NCI-H1105 (cell line): ENCODE measurements around the gene PHF12.

Source experiments
- DNase-seq: peaks from one replicate; lab custom pipeline; 2025; lab: John Stamatoyannopoulos, UW

PHF12 gene

GRCh38 chr17:28975031-28975430, 23.7 kb upstream of the PHF12 start:
- no peak for DNase-seq

GRCh38 chr17:28974451-28974850, 23.1 kb upstream of the PHF12 start:
- no peak for DNase-seq

- DNase-seq, result peak; percentile 33
Measured at GRCh38 chr17:28973425-28973824, 22.1 kb upstream of the PHF12 start.

- no peak for DNase-seq
Measured at GRCh38 chr17:28972437-28972836, 21.1 kb upstream of the PHF12 start.

GRCh38 chr17:28970879-28971278, 19.6 kb upstream of the PHF12 start:
- no peak for DNase-seq

- DNase-seq, result no peak
Measured at GRCh38 chr17:28969706-28970393, 18.5 kb upstream of the PHF12 start.

- no peak for DNase-seq
Measured at GRCh38 chr17:28968914-28969295, 17.6 kb upstream of the PHF12 start.

- peak; percentile 24 for DNase-seq
Measured at GRCh38 chr17:28968231-28968913, 17.1 kb upstream of the PHF12 start.

GRCh38 chr17:28967221-28968135, 16.2 kb upstream of the PHF12 start:
- DNase-seq, result no peak

- DNase-seq, result no peak
Measured at GRCh38 chr17:28963841-28964240, 12.5 kb upstream of the PHF12 start.

GRCh38 chr17:28963055-28963611, 11.8 kb upstream of the PHF12 start:
- no peak for DNase-seq

GRCh38 chr17:28961391-28961790, 10.1 kb upstream of the PHF12 start:
- no peak for DNase-seq

GRCh38 chr17:28960256-28961061, 9.1 kb upstream of the PHF12 start:
- DNase-seq, result no peak

- DNase-seq, result no peak
Measured at GRCh38 chr17:28959471-28959871, 8.2 kb upstream of the PHF12 start.

- DNase-seq, result no peak
Measured at GRCh38 chr17:28958820-28959455, 7.6 kb upstream of the PHF12 start.

GRCh38 chr17:28957992-28958355, 6.7 kb upstream of the PHF12 start:
- DNase-seq, result no peak

- DNase-seq, result no peak
Measured at GRCh38 chr17:28957277-28957991, 6.1 kb upstream of the PHF12 start.

GRCh38 chr17:28956861-28957260, 5.5 kb upstream of the PHF12 start:
- DNase-seq, result no peak

GRCh38 chr17:28956112-28956511, 4.8 kb upstream of the PHF12 start:
- no peak for DNase-seq

GRCh38 chr17:28955408-28955807, 4.1 kb upstream of the PHF12 start:
- no peak for DNase-seq

GRCh38 chr17:28954886-28955285, 3.6 kb upstream of the PHF12 start:
- DNase-seq, result no peak
